Activated CD4-positive, alpha-beta T cell treated with anti-CD3 and anti-CD28 coated beads, Interleukin-10, Interleukin-2, amounts not matched to agents 100 ng/mL and 50 ng/mL, durations not matched to agents 16 hours and 8 hours (primary cell): ENCODE data around the gene NKX1-1.

Experiments
- DNase-seq: peaks from one replicate; pipeline ENCODE4 v3.0.0-alpha.2; 2020

The NKX1-1 gene

GRCh38 chr4:1416051-1416947, 10.1 kb upstream of the NKX1-1 start:
- no peak for DNase-seq

GRCh38 chr4:1415681-1415981, 9.4 kb upstream of the NKX1-1 start:
- DNase-seq: no peak

- no peak for DNase-seq
Observed at GRCh38 chr4:1414831-1415680, 8.8 kb upstream of the NKX1-1 start.

GRCh38 chr4:1413687-1414479, 7.6 kb upstream of the NKX1-1 start:
- no peak for DNase-seq

GRCh38 chr4:1413204-1413663, 7.0 kb upstream of the NKX1-1 start:
- no peak for DNase-seq

GRCh38 chr4:1412376-1413203, 6.3 kb upstream of the NKX1-1 start:
- no peak for DNase-seq

GRCh38 chr4:1411436-1412375, 5.5 kb upstream of the NKX1-1 start:
- no peak for DNase-seq

GRCh38 chr4:1410491-1411325, 4.5 kb upstream of the NKX1-1 start:
- peak; percentile 44 for DNase-seq

- no peak for DNase-seq
Observed at GRCh38 chr4:1409491-1410425, 3.5 kb upstream of the NKX1-1 start.

GRCh38 chr4:1409079-1409478, 2.8 kb upstream of the NKX1-1 start:
- no peak for DNase-seq

GRCh38 chr4:1408418-1408817, 2.2 kb upstream of the NKX1-1 start:
- DNase-seq: no peak

GRCh38 chr4:1407657-1408333, 1.6 kb upstream of the NKX1-1 start:
- DNase-seq: no peak

- DNase-seq: no peak
Observed at GRCh38 chr4:1406981-1407656, 877 bp upstream of the NKX1-1 start.

- no peak for DNase-seq
Observed at GRCh38 chr4:1405636-1406393, 427 bp downstream of the NKX1-1 start.

- no peak for DNase-seq
Observed at GRCh38 chr4:1405254-1405635, 997 bp downstream of the NKX1-1 start.

- DNase-seq: no peak
Observed at GRCh38 chr4:1404573-1405253, 1.5 kb downstream of the NKX1-1 start.
